CD4-positive, alpha-beta T cell treated with Interleukin-17A for 1 hour (primary cell): ENCODE results near the gene PHLDB1.
A peak's percentile ranks its signal among the peaks of the same experiment; 100 is the strongest.
"Not testable (repeated sequence)": the region's sequence is repeated elsewhere in the genome, so short reads cannot be mapped to it uniquely, and the experiment has no call there.

Source experiments
- DNase-seq: peaks from one replicate; pipeline ENCODE4 v3.0.0-alpha.2; 2020

The PHLDB1 gene

DNA sequence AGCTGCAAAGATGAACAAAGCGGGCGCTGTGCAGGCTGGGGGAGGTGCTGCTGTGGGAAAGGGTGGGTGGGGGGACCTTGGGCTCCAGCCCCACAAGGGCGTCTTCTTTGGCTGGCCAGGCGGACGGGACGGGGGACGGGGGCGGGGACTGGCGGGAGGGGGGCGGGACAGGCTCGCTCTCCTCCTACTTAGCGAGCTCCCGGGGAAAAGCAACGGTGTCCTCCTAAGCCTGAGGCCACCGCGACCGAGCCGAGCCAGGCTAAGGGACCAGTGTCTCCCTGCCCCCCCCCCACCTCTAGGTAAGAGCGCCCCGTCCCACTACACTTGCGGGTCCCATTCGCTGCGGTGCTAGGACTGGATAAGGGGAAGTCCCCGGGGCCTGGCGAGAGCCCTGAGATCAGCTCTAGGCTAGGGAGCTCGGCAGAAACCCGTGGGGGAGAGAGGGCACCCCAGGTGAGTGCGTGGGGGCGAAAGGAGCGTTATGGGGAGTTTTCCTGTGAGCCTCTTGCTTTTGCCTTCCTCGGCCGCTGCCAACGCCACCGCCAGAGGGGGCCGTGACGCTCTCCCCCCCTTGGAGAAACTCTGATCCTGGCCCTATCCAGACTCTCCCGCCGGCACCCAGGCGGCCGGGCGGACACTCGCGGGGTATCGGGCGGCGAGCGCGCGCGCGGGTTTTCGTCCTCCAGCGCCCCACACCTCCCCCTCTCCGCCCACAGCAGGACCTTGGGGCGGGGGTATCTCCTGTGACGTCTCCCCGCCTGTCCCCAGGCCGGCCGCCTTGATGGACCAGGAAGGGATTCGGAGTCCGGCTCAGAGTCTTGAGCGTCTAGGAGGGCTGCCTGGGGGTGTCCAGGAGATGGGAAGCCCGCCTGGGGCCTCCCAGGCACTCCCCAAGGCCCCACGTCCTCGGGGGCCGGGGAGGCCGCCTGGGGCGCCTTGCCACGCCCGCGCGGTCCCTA, at the start of gene PHLDB1:
Gene PHLDB1, plus strand, starts transcription at position 215 of the 959 bp plus-strand sequence. CDS start 6,222 bp downstream, outside the sequence.
- DNase-seq, result peak; percentile 57

DNA sequence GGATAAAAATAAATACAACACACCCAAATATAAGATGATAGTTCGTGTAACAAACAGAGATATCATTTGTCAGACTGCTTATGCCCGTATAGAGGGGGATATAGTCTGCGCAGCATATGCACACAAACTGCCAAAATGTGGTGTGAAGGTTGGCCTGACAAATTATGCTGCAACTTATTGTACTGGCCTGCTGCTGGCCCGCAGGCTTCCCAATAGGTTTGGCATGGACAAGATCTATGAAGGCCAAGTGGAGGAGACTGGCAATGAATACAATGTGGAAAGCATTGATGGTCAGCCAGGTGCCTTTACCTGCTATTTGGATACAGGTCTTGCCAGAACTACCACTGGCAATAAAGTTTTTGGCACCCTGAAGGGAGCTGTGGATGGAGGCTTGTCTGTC, 46.6 kb upstream of the PHLDB1 start:
- DNase-seq, result no peak

DNA sequence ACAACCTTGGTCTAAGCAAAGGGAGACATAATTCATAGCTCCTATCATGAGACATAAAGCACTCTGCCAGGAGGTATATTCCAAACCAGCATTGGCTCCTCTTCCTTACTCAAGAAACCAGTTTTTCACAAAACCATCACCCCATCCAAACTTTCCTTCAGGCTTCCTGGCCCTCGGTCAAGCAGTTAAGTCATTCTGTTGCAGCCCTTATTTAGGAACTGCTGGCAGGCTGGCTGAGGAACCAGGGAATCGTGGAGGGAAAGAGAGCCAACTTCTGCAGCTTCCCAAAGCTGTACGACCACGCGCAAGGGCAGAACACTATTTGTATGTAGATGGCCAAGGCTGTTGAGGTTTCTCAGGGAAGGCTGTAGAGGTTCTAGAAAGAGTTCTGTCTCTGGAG, 42.4 kb upstream of the PHLDB1 start:
- no peak for DNase-seq

DNA sequence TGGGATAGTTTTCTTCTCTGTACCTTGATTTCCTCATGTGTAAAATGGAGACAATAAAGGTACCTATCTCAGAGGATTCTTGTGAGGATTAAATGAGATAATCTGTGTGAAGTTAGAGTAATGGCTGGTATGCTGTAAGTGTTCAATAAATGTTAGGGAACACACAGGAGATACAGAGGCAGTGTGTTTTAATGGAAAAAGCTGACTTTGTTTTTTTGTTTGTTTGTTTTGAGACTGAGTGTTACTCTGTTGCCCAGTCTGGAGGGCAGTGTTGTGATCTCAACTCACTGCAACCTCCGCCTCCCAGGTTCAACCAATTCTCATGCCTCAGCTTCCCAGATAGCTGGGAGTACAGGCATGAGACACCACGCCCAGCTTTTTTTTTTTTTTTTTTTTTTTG, 37.7 kb upstream of the PHLDB1 start:
- DNase-seq, result no peak

DNA sequence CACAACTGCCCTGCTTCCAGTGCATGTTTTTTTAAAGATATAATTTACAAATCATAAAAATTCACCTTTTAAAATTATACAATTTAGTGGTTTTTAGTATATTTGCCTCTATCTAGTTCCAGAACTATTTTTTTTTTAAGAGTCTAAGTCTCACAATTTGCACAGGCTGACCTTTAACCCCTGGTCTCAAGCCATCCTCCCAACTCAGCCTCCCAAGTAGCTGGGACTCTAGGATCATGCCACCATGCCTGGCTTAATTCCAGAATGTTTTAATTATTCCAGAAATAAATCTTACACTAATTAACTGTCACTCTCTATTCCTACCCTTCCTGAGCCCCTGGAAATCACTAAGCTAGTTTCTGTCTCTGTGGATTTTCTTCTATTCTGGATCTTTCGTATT, 36.6 kb upstream of the PHLDB1 start:
- DNase-seq, result no peak

DNA sequence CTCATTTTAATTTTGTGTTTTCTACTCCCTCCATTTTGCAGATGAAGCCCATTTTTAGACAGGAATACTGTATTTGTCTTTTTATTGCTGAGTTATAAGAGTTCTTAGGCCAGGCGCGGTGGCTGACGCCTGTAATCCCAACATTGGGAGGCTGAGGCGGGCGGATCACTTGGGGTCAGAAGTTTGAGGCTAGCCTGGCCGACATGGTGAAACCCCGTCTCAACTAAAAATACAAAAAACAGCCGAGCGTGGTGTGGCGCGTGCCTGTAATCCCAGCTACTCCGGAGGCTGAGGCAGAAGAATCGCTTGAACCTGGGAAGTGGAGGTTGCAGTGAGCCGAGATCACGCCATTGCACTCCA, 35.7 kb upstream of the PHLDB1 start:
- not testable (repeated sequence) for DNase-seq

DNA sequence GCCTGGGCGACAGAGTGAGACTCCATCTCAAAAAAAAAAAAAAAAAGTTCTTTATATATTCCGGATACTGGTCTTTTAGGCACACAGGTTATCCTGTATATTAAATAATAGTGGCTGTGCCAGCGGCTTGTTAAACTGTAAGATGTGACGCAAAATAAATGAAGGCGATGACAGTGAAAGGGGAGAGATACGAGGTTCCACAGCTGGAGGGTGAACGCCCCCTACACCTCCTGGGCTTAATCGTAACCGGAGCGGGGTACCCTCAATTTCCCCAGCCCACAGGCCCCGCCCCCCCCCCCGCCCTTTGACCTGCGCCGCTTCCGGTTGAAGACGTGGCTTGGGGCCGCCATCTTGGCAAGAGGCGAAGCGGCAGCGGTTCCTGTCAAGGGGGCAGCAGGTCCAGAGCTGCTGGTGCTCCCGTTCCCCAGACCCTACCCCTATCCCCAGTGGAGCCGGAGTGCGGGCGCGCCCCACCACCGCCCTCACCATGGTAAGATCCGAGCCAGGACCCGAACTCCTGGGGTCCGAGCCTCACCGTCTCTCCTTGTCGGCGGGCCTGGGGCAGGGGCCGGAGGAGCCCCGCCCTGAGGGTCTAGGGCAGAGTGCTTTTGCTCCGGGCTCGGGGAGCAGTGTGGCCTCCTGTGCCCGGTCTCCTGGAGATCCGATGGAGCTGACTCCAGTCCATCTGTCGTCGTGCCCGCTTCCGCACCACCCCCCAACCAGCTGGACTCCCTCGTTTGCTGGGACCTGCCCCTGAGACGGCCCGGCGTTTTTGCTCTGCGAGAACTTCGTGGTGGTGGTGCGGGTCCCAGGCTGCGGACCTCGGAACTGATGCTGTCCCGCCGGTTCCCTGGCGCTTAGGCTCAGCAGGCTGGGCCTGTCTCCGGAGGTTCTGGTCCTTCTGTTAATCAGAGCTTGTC, 35.1 kb upstream of the PHLDB1 start, which contains the start of gene ARCN1:
Gene ARCN1, plus strand, starts transcription at position 349 of the 920 bp plus-strand sequence. Its CDS starts 139 bp downstream, at position 488.
- peak; percentile 87 for DNase-seq

DNA sequence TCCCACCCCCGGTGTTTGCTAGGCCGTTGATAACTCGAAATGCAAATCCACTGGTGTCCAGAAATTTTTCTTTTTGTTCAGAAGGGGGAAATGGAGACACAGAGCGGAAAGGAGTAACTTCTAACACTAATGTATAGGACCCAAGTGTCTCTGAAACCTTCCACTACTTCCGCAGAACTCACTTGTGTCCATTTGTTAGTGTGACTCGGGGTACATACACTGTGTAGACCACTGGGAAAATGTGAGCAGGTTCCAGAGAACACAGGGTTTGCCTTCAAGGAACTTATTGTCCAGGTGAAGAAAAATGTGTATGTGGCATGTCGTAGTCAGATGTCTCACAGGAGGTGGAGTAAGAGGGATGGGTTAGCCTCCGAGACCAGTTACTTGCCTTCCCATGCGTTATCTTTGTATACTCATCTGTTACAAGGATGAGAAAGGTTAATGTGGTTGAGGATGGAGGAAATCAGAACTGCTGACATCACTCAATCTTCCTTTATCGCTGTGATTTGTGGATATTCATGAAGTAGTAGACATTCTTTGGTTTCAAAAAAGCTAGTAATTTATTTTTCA, 34.3 kb upstream of the PHLDB1 start:
- DNase-seq, result peak; percentile 73

DNA sequence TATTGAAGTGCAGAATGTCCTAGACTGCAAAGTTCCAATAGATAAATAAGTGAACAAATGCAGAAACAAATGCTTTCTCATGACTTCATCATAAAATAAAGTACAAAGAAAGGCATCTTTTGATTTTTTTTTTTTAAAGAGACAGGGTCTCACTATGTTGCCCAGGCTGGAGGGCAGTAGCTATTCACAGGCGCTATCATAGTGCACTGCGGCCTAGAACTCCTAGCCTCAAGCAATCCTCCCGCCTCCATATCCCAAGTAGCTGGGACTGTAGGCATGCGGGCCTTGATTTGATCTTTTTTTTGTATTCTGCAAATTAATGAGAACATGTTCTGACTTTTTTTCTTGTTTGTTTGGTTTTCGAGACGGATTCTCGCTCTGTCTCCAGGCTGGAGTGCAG, 32.8 kb upstream of the PHLDB1 start:
- no peak for DNase-seq

DNA sequence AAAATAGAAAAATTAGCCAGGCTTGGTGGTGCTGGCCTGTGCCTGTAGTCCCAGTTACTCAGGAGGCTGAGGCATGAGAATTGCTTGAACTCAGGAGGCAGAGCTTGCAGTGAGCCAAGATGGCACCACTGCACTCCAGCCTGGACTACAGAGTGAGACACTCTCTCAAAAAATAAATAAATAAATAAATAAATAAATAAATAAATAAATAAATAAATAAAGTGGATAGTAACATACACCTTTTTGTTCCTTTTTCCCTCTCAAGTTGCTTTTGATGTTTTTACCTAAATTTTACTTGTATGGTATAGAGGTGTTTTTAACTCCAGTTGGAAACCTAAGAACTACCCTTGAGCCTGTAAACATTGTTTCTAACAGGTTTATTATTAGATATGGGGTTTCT, 29.4 kb upstream of the PHLDB1 start:
- DNase-seq, result not testable (repeated sequence)

DNA sequence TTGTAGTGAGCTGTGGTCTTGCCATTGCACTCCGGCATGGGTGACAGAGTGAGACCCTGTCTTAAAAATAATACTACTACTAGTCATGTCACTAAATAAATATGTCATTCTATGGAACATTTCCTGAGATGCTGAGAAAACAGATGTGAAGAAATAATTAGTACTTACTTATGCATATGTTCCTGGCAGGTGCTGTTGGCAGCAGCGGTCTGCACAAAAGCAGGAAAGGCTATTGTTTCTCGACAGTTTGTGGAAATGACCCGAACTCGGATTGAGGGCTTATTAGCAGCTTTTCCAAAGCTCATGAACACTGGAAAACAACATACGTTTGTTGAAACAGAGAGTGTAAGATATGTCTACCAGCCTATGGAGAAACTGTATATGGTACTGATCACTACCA, 26.4 kb upstream of the PHLDB1 start:
- no peak for DNase-seq

DNA sequence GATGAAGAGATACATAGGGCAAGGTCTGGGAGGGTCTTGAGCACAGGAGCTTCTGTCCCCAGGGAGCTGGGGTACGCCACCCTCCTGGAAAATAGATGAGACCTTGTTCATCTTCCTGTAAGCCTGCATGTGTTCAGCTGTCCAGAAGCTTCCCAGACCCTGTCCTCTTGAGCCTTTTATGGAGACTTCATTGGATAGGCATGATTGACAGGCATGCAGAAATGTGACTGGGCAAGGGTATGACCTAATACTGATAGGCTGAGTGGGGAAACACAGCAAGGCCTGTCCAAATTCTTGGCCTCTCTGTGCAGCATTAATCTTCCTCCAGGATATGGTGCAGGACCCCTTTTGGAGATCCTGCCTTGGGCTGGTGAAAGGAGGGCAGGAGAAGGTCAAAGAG, 19.5 kb upstream of the PHLDB1 start:
- no peak for DNase-seq

DNA sequence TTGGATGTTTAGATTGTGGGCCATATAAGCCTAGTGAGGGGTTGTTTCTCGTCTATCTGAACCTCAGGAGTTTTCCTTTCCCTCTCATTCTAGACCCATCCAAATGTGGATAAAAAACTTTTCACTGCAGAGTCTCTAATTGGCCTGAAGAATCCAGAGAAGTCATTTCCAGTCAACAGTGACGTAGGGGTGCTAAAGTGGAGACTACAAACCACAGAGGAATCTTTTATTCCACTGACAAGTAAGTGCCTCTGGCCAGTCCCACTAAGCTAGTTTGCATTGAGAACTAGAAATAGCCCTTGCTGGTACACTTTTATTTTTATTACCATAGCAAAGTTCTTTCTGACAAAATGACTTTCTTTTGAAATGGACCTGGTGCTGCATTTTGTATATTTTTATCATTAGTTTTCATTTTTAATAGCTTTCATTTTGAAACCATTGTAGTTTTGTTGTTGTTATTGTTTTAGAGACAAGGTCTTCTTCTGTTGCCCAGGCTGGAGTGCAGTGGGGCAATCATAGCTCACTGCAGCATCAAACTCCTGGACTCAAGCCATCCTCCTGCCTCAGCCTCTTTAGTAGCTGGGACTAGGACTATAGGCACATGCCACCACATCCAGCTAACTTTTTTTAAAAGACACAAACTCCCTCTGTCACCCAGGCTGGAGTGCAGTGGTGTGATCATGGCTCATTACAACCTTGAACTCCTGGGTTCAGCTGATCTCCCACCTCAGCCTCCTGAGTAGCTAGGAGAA, 14.6 kb upstream of the PHLDB1 start:
- no peak for DNase-seq

DNA sequence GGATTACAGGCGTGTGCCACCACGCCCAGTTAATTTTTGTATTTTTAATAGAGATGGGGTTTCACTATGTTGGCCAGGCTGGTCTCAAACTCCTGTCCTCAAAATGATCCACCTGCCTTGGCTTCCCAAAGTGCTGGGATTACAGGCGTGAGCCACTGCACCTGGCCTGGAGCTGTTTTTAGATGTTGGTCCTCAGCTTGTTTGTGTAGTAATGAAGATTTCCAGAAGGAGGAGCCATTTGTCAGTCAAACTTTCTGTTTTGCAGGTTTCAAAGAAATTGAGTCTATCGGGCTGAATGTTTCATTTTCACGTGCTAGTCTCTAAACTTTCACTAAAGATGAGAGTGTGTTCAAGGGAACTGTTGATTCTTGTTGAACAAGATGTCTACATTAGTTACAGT, 12.4 kb upstream of the PHLDB1 start:
- DNase-seq, result peak; percentile 80

DNA sequence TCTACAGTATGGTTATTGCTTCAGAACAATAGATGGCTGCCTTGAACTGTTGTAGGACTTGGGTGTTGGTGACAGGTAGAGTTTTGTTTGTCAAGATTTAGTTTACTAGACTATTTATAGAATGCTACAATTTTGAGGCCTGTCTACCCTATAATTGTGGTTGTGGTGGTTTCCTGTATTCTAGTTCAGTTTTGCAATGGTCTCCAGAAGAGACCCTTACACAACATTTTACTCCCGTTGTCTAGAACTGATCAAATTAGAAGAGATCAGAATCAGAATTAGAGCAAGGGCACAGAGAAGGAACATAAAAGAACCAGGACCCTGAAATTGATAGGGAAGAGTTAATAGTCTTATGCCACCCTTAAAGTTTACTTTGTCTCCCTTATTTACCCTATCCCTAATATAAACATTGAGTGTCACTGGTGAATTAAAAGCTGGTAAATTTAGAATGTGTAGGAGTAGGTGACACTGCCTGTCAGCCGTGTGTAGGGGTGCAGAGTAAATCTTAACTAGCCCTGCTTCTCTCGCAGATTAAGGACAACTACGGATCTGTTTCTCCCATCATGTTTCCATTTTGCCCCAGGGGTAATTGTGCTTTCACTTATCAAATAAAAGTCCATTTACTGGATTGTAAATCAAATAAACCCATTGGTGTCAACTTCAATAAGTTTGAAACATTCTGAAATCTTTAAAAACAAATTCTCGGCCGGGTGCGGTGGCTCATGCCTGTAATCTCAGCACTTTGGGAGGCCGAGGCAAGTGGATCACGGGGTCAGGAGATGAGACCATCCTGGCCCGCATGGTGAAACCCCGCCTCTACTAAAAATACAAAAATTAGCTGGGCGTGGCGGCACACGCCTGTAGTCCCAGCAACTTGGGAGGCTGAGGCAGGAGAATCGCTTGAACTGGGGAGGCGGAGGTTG, 10.9 kb upstream of the PHLDB1 start:
- no peak for DNase-seq

DNA sequence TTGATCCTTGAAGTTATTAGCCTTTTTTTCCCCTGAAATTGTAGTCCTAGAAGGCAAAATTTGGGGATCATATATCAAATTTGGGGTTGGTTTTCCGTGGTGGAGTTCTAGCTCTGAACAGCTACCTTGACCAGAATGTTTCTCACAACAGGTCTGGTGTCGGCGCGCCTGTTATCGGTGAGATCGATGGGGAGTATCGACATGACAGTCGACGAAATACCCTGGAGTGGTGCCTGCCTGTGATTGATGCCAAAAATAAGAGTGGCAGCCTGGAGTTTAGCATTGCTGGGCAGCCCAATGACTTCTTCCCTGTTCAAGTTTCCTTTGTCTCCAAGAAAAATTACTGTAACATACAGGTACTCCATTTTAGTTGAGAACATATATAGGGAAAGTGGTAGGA, 9.9 kb upstream of the PHLDB1 start:
- no peak for DNase-seq

DNA sequence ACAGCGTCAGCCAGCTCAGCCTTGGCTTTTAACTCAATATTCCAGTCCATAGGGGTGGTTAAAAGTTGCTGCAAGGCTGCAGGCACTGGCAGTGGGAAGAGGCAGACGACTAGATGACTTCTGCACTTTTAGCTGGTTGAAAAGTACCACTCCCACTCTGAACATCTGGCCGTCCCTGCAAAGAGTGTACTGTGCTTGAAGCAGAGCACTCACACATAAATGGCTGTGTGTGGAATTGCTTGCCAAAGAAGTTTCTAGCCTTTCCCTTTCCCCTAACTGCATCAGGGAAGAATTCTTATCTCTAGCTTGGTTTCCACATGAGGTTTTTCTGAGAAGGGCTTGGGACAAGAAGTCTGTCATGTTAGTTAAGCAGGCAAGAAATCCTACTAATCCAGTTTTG, 5.1 kb upstream of the PHLDB1 start:
- DNase-seq, result no peak

DNA sequence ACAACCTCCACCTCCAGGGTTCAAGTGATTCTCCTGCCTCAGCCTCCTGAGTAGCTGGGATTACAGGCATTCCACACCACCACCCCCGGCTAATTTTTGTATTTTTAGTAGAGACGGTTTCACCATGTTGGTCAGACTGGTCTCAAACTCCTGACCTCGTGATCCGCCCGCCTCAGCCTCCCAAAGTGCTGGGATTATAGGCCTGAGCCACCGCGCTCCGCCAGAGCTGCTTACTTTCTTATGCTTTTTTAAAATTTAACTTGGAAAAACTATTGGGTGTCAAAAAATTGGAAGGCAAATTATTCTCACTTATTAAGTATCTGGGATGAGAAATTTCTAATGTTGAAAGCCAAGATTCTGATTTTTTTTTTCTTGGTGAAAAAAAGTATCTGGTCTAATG, 3.7 kb upstream of the PHLDB1 start:
- not testable (repeated sequence) for DNase-seq

DNA sequence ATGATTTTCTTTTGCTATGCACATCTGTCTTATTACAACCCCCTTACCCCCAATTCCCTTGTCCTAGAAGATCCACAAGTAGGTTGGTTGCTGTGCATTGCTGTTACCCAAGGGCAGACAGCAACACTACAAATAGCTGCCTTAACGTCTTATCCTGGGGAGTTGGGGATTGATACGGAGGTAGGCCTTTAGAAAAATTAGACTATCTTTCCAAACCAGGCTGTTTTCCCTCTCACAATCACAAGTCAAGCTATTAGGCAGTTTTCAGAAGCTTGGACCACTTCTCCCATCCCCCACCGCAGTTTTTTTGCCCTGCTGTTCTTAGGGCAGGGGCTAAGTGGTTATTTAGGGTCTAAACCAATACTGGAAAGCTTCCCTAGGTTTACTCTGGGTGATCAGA, 2.8 kb upstream of the PHLDB1 start:
- no peak for DNase-seq

DNA sequence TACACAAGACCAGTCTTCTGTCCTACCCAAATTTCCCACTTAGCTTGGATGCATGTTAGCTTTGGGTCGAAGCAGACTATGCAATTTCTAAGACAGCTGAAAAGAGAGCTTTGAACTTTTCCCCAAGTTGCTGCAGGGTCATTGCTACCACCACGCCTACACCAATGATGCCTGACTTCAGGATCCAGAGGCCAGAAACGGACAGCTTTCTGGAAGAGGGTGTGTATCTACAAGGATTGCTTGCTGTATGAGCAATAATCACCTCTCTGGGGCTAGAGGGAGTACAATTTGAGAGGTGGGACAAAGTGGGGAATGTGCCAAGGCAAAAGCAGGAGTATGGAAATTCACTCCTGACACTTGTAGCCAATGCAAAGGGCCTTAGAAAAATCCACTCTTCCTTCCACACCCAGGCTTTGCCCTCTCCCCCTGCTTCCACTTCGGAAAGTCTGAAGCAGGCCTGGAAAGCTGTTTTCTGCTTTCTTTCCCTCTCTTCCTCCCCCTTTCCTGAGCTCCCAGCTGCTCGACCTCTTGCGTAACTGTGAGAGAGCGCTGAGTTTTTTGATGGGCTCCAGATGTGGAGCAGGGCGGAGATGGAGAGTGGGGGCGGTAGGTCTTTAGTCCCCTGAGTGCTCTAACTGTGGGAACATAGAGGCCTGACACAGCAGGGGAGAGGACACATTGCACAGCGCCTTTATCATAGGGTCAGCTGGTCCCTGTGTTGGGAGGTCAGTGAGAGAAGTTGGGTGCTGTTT, 2.1 kb upstream of the PHLDB1 start:
- no peak for DNase-seq
